ENCODE measurements around the gene COL23A1.

DNA sequence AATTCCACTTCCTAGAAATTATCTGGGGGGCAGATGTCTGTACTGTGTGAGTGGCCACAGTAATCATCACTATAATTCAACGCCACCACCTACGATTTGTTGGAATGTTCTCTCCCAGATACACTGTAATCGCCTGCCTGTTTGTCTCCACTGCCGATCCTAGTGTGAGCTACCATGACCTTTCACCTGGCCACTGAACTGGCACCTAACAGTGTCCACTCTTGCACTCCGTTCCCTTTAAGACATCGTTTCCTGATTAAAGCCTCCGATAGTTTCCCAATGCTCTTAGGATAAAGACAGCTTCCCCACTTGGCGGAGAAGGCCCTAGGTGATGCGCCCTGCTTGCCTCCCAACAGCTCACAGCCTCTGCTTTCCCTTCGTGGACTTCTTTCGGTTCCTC, 361.6 kb downstream of the COL23A1 start:
- TF ChIP-seq, protein P1, sequence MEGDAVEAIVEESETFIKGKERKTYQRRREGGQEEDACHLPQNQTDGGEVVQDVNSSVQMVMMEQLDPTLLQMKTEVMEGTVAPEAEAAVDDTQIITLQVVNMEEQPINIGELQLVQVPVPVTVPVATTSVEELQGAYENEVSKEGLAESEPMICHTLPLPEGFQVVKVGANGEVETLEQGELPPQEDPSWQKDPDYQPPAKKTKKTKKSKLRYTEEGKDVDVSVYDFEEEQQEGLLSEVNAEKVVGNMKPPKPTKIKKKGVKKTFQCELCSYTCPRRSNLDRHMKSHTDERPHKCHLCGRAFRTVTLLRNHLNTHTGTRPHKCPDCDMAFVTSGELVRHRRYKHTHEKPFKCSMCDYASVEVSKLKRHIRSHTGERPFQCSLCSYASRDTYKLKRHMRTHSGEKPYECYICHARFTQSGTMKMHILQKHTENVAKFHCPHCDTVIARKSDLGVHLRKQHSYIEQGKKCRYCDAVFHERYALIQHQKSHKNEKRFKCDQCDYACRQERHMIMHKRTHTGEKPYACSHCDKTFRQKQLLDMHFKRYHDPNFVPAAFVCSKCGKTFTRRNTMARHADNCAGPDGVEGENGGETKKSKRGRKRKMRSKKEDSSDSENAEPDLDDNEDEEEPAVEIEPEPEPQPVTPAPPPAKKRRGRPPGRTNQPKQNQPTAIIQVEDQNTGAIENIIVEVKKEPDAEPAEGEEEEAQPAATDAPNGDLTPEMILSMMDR (tag by site-specific recombination; IDR thresholded peaks at IDR 0.05) = no peak
- TF ChIP-seq, protein P2, sequence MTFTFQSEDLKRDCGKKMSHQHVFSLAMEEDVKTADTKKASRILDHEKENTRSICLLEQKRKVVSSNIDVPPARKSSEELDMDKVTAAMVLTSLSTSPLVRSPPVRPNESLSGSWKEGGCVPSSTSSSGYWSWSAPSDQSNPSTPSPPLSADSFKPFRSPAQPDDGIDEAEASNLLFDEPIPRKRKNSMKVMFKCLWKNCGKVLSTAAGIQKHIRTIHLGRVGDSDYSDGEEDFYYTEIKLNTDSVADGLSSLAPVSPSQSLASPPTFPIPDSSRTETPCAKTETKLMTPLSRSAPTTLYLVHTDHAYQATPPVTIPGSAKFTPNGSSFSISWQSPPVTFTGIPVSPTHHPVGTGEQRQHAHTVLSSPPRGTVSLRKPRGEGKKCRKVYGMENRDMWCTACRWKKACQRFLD (tag by site-specific recombination; IDR thresholded peaks at IDR 0.05) = no peak

Measured in HEK293 (cell line).